OCI-LY7 (cell line): ENCODE data around the gene CLCA4. TPM values are rescaled to one million over a fixed set of nuclear protein-coding genes. Genes with fewer than 3 reads are reported as not detected.
"Not testable (repeated sequence)": the region's sequence is repeated elsewhere in the genome, so short reads cannot be mapped to it uniquely, and the experiment has no call there.

ENCODE experiments used
- BruUV-seq: library from RNA; stranded (reverse); fragments of 400-500 nt; replicated peaks from 2 replicates; lab custom pipeline; 2021; lab: Mats Ljungman, UMichigan
- CTCF ChIA-PET: fragments of 300-600 bp; sonication (Branson Sonifier 250); formaldehyde crosslinking; loops from one replicate; lab custom pipeline; 2022; ENCODE audit warnings: antibody characterized with exemption; ENCODE audit not compliant: unreplicated experiment; lab: Charles Lee
- POLR2A ChIA-PET: fragments of 300-600 bp; sonication (Branson Sonifier 250); formaldehyde crosslinking; loops from one replicate; lab custom pipeline; 2022; ENCODE audit warnings: antibody characterized with exemption; lab: Charles Lee
- DNase-seq: peaks from one replicate; pipeline ENCODE4 v3.0.0-alpha.2; 2015; ENCODE audit warnings: low spot score
- H2AFZ ChIP-seq: fragments of 200-600 bp; sonication (generic), shearing (Covaris generic); 2 replicates; pipeline ENCODE4 v1.6.1; 2014; ENCODE audit warnings: mild to moderate bottlenecking, antibody characterized with exemption, low read length, moderate library complexity
- H3K27ac ChIP-seq: fragments of 200-600 bp; sonication (generic); 2 replicates; pipeline ENCODE4 v1.5.1; 2014; ENCODE audit warnings: mixed run types, low read depth, mild to moderate bottlenecking, moderate library complexity, low read length, inconsistent platforms; ENCODE audit not compliant: poor library complexity, severe bottlenecking
- H3K36me3 ChIP-seq: fragments of 200-600 bp; sonication (generic); 2 replicates; pipeline ENCODE4 v1.6.1; 2014; ENCODE audit warnings: mild to moderate bottlenecking, antibody characterized with exemption, low read length, moderate library complexity, mixed read lengths; ENCODE audit not compliant: insufficient read depth
- H3K4me1 ChIP-seq: fragments of 200-600 bp; sonication (generic); 2 replicates; pipeline ENCODE4 v1.5.1; 2014; ENCODE audit warnings: mild to moderate bottlenecking, low read length; ENCODE audit not compliant: insufficient read depth, poor library complexity, severe bottlenecking
- H3K4me2 ChIP-seq: fragments of 200-600 bp; sonication (generic); 2 replicates; pipeline ENCODE4 v1.6.1; 2014; ENCODE audit warnings: mild to moderate bottlenecking, low read length
- H3K4me3 ChIP-seq: fragments of 200-600 bp; sonication (generic); 2 replicates; pipeline ENCODE4 v1.5.1; 2014; ENCODE audit warnings: mild to moderate bottlenecking, low read depth, low read length; ENCODE audit not compliant: poor library complexity, severe bottlenecking
- H3K79me2 ChIP-seq: fragments of 200-600 bp; sonication (generic); 2 replicates; pipeline ENCODE4 v1.6.1; 2016; ENCODE audit warnings: low read depth, mild to moderate bottlenecking, low read length, moderate library complexity, mixed read lengths; ENCODE audit not compliant: insufficient read depth
- H3K9me2 ChIP-seq: fragments of 200-600 bp; sonication (generic); 2 replicates; pipeline ENCODE4 v1.6.1; 2016; ENCODE audit warnings: mild to moderate bottlenecking, low read length, mixed read lengths; ENCODE audit not compliant: insufficient read depth
- H3K9me3 ChIP-seq: fragments of 200-600 bp; sonication (generic); 2 replicates; pipeline ENCODE4 v1.6.1; 2014; ENCODE audit warnings: mild to moderate bottlenecking, mixed run types, low read length, mixed read lengths
- H4K20me1 ChIP-seq: fragments of 200-600 bp; sonication (generic); 2 replicates; pipeline ENCODE4 v1.6.1; 2014; ENCODE audit warnings: mild to moderate bottlenecking, antibody characterized with exemption, low read length, moderate library complexity, mixed read lengths; ENCODE audit not compliant: insufficient read depth
- CTCF ChIP-seq: fragments of 200-600 bp; sonication (generic); conservative IDR thresholded peaks from 2 replicates; pipeline ENCODE4 v1.5.1; 2014; ENCODE audit warnings: mild to moderate bottlenecking, antibody characterized with exemption, low read length, moderate library complexity, mixed read lengths
- EZH2phosphoT487 ChIP-seq: fragments of 200-600 bp; sonication (generic); IDR thresholded peaks from 2 replicates; pipeline ENCODE4 v1.6.1; 2018; ENCODE audit warnings: low read depth, borderline replicate concordance, mild to moderate bottlenecking, mixed run types, antibody characterized with exemption, low read length, moderate library complexity, mixed read lengths
- intact Hi-C: fragments of 100-400 bp; cut with micrococcal nuclease; formaldehyde crosslinking; loops from one replicate; pipeline ENCODE4 v1.10.0; 2022; ENCODE audit not compliant: unreplicated experiment
- total RNA-seq, 2 experiments: library from RNA; depleted of rRNA in 1 of 2; stranded (reverse); fragments of >200 nt in 1 of 2; shearing (Covaris generic) in 1 of 2; gene quantifications; 2 replicates each; pipeline ENCODE4 v1.2.3, GENCODE V29; 2014 to 2022

CLCA4 gene
- total RNA-seq, 2 experiments from 2014 or later = not detected

GRCh38 chr1:86499987-86500593 lies 46.8 kb upstream of the CLCA4 start:
- no peaks in the 10 kb centered on the region for H3K9me2 ChIP-seq
- intact Hi-C loops = loop anchor here (1.0 to 5.0 kb wide), 3 partner anchors 120 to 242 kb away; no protein-coding TSS in a partner anchor
- TF ChIP-seq CTCF (peak; percentile 100), EZH2phosphoT487 (no peak)
- H3K36me3 ChIP-seq = peaks cover 3% of the 10 kb centered on the region; the same call in 1 of the 2 replicates
- no peak overlapping the region for H3K4me3 ChIP-seq
- CTCF ChIA-PET = no interaction called here
- no TSS peak for BruUV-seq
- no peaks in the 10 kb centered on the region; the same call in 1 of the 2 replicates for H4K20me1 ChIP-seq
- no peak overlapping the region for H3K27ac ChIP-seq
- no peak overlapping the region for H2AFZ ChIP-seq
- POLR2A ChIA-PET = interaction anchor here (1.0 kb wide), 1 partner anchor 110 kb away, joined by 4 read pairs; no protein-coding TSS in a partner anchor
- H3K9me3 ChIP-seq = no peaks in the 10 kb centered on the region
- H3K4me2 ChIP-seq = no peak overlapping the region
- DNase-seq = peak; percentile 91
- no peaks in the 10 kb centered on the region for H3K79me2 ChIP-seq
- H3K4me1 ChIP-seq = no peaks in the 10 kb centered on the region

GRCh38 chr1:86500714-86501113 lies 46.2 kb upstream of the CLCA4 start:
- Histone ChIP-seq H3K4me3 (no peak overlapping the region), H3K4me1 (no peaks in the 10 kb centered on the region), H3K27ac (no peak overlapping the region), H3K36me3 (peaks cover 3% of the 10 kb centered on the region; the same call in 1 of the 2 replicates), H2AFZ (no peak overlapping the region), H3K4me2 (no peak overlapping the region), H3K9me3 (no peaks in the 10 kb centered on the region), H4K20me1 (no peaks in the 10 kb centered on the region; the same call in 1 of the 2 replicates), H3K9me2 (no peaks in the 10 kb centered on the region), H3K79me2 (no peaks in the 10 kb centered on the region)
- no TSS peak for BruUV-seq
- no peak for DNase-seq
- intact Hi-C loops = loop anchor here (1.0 to 5.0 kb wide), 3 partner anchors 120 to 242 kb away; no protein-coding TSS in a partner anchor
- TF ChIP-seq EZH2phosphoT487 (no peak), CTCF (no peak)
- ChIA-PET POLR2A (interaction anchor here (1.0 kb wide), 1 partner anchor 111 kb away, joined by 4 read pairs; no protein-coding TSS in a partner anchor), CTCF (no interaction called here)

- peak; percentile 72 for TF ChIP-seq CTCF
- BruUV-seq = not testable (repeated sequence)
- peak; percentile 41 for DNase-seq
These were observed 44.7 kb upstream of the CLCA4 start for GRCh38 chr1:86502125-86502646.

More at GRCh38 chr1:86502125-86502646, 44.7 kb upstream of the CLCA4 start:
- intact Hi-C loops = loop anchor here (5.0 kb wide), 2 partner anchors 185 to 240 kb away; no protein-coding TSS in a partner anchor
- H3K27ac ChIP-seq, H4K20me1 ChIP-seq, H3K4me2 ChIP-seq, H3K9me3 ChIP-seq, H3K79me2 ChIP-seq, H3K36me3 ChIP-seq, H3K4me3 ChIP-seq, H3K9me2 ChIP-seq, CTCF ChIA-PET, H3K4me1 ChIP-seq, POLR2A ChIA-PET, H2AFZ ChIP-seq: not testable (repeated sequence)
